HG03108 (cell line): Measurements from ENCODE around the gene WFDC6.

Experiments used
- ATAC-seq: cut with Tn5 transposase; IDR thresholded peaks from one replicate; pipeline ENCODE4 v1.9.1; 2021; ENCODE audit warnings: moderate library complexity; ENCODE audit not compliant: unreplicated experiment

Gene WFDC6

GRCh38 chr20:45518282-45518681 lies 21.0 kb downstream of the WFDC6 start:
- ATAC-seq = no peak

GRCh38 chr20:45515147-45515913 lies 24.0 kb downstream of the WFDC6 start, which contains the start of gene SPINT3:
Gene SPINT3 (minus strand): TSS chr20:45515622. CDS start chr20:45515608, 14 bp downstream.
- no peak for ATAC-seq

- no peak for ATAC-seq
Measured at GRCh38 chr20:45510242-45510862, 28.9 kb downstream of the WFDC6 start.

- ATAC-seq = no peak
Measured at GRCh38 chr20:45509091-45509490, 30.2 kb downstream of the WFDC6 start.

- ATAC-seq = no peak
Measured at GRCh38 chr20:45508068-45508886, 31.0 kb downstream of the WFDC6 start.

GRCh38 chr20:45507011-45507820 lies 32.1 kb downstream of the WFDC6 start:
- no peak for ATAC-seq

- ATAC-seq = no peak
Measured at GRCh38 chr20:45506398-45506797, 32.9 kb downstream of the WFDC6 start.

- ATAC-seq = no peak
Measured at GRCh38 chr20:45503403-45503802, 35.9 kb downstream of the WFDC6 start.

- ATAC-seq = no peak
Measured at GRCh38 chr20:45502561-45502960, 36.7 kb downstream of the WFDC6 start.

- no peak for ATAC-seq
Measured at GRCh38 chr20:45501600-45501999, 37.7 kb downstream of the WFDC6 start.

- ATAC-seq = no peak
Measured at GRCh38 chr20:45500022-45500421, 39.3 kb downstream of the WFDC6 start.

GRCh38 chr20:45497971-45498494 lies 41.2 kb downstream of the WFDC6 start:
- no peak for ATAC-seq

- ATAC-seq = no peak
Measured at GRCh38 chr20:45496166-45496565, 43.1 kb downstream of the WFDC6 start.

GRCh38 chr20:45495501-45495941 lies 43.8 kb downstream of the WFDC6 start:
- no peak for ATAC-seq

GRCh38 chr20:45489083-45489531 lies 50.2 kb downstream of the WFDC6 start:
- ATAC-seq = no peak

GRCh38 chr20:45487231-45487635 lies 52.0 kb downstream of the WFDC6 start:
- ATAC-seq = no peak

GRCh38 chr20:45485388-45485787 lies 53.9 kb downstream of the WFDC6 start:
- no peak for ATAC-seq

- ATAC-seq = no peak
Measured at GRCh38 chr20:45484676-45485075, 54.6 kb downstream of the WFDC6 start.
